K562 (cell line): Measurements from ENCODE around the gene CRYGA.

Experiments
- CCNT2 ChIP-seq: IDR thresholded peaks from 2 replicates; pipeline ENCODE4 v1.6.1; 2011; ENCODE audit warnings: borderline replicate concordance, low read depth, mild to moderate bottlenecking, moderate library complexity, mixed read lengths, low read length; ENCODE audit not compliant: insufficient read length; ENCODE audit errors: extremely low read depth
- EP300 ChIP-seq: IDR thresholded peaks from 2 replicates; pipeline ENCODE4 v1.6.1; 2012; ENCODE audit warnings: low read length, improper control_type of control experiment
- EWSR1 ChIP-seq: fragments of 450-650 bp; IDR thresholded peaks from 2 replicates; pipeline ENCODE4 v1.6.1; 2018; ENCODE audit warnings: borderline replicate concordance, mild to moderate bottlenecking, low read depth, moderate library complexity; ENCODE audit not compliant: partially characterized antibody
- EZH2 ChIP-seq: IDR thresholded peaks from 2 replicates; pipeline ENCODE4 v1.6.1; 2012; ENCODE audit warnings: low read depth, mild to moderate bottlenecking, inconsistent platforms, low read length, borderline replicate concordance
- HSF4 ChIP-seq: fragments of 250-450 bp; sonication (Bioruptor Pico); IDR thresholded peaks from 2 replicates; pipeline ENCODE4 v2.1.2; 2022; ENCODE audit warnings: mild to moderate bottlenecking, moderate library complexity, borderline replicate concordance
- JUNB ChIP-seq: fragments of 450-650 bp; formaldehyde crosslinking; conservative IDR thresholded peaks from 2 replicates; pipeline ENCODE4 v1.4.0; 2020; ENCODE audit warnings: mild to moderate bottlenecking
- SP2 ChIP-seq: IDR thresholded peaks from 2 replicates; pipeline ENCODE4 v1.6.1; 2011; ENCODE audit warnings: mild to moderate bottlenecking, low read depth, low read length, moderate library complexity; ENCODE audit not compliant: poor library complexity, severe bottlenecking; ENCODE audit errors: extremely low read depth
- TRIM24 ChIP-seq, 2 experiments: fragments of 450-650 bp; IDR thresholded peaks; 2 replicates each; pipeline ENCODE4 v1.6.1; 2016
- ZNF24 ChIP-seq: fragments of 450-650 bp; IDR thresholded peaks from 2 replicates; pipeline ENCODE4 v1.6.1; 2016
- ZNF584 ChIP-seq: fragments of 200-800 bp; sonication (Bioruptor generic); IDR thresholded peaks from 2 replicates; pipeline ENCODE4 v1.6.1; 2016; ENCODE audit warnings: low read depth, mild to moderate bottlenecking, missing genetic modification characterization, missing compliant biosample characterization
- TF ChIP-seq, protein P1 (sequence below): fragments of 250-450 bp; sonication (Bioruptor Pico); IDR thresholded peaks from 2 replicates; pipeline ENCODE4 v1.8.0; 2021; ENCODE audit warnings: moderate library complexity, mild to moderate bottlenecking, inconsistent platforms
- TF ChIP-seq, protein P2 (sequence below), 2 experiments: fragments of 450-650 bp; formaldehyde crosslinking in 1 of 2; IDR thresholded peaks; 2 replicates each; pipeline versions ENCODE4 v1.4.0 to v1.6.1; 2014 to 2020; ENCODE audit warnings: mild to moderate bottlenecking in 2 of 2, borderline replicate concordance in 1 of 2, low read depth in 1 of 2
- TF ChIP-seq, protein P3 (sequence below): sonication (generic); formaldehyde crosslinking; IDR thresholded peaks from 2 replicates; pipeline ENCODE4 v1.8.0; 2023; ENCODE audit warnings: missing genetic modification reagents, mild to moderate bottlenecking, borderline replicate concordance
- TF ChIP-seq, protein P4 (sequence below), 3 experiments: IDR thresholded peaks in 2 of 3; conservative IDR thresholded peaks in 1 of 3; 2 replicates each; pipeline ENCODE4 v1.5.1; 2011 to 2012; ENCODE audit warnings: low read length in 3 of 3, mild to moderate bottlenecking in 3 of 3, control low read depth in 2 of 3, improper control_type of control experiment in 1 of 3, inconsistent platforms in 1 of 3, low read depth in 1 of 3, mixed read lengths in 1 of 3, moderate library complexity in 1 of 3; ENCODE audit not compliant: insufficient read depth in 2 of 3

DNA sequence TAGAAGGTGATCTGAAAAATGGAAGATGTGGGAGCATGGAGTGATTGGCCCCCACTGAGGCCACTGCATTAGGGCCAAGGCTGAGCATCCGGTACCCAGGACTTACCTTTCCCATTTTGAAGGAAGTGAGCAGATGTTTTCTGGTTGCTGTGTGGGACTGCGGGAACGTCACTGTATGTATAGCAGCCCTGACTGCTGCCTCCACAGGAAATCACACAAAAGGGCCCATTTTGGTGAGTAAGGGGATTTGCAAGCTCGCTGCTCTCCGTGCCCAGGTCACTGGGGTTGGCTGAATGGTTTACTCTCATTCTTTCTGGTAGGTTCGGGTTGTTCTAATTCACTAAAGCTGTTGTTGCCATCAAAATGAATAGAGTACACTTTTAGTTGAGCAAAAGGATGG is 17.4 kb downstream of the CRYGA start, which contains the start of gene CRYGB:
- TF ChIP-seq JUNB (CRISPR knock-in tag) (no peak), SP2 (no peak), EP300 (no peak), CCNT2 (no peak), TRIM24 (IDR thresholded peaks at IDR 0.05) (no peak), EZH2 (no peak), ZNF24 (no peak), HSF4 (CRISPR knock-in tag) (no peak), EWSR1 (no peak), ZNF584 (CRISPR knock-in tag) (no peak)
- TF ChIP-seq, protein P1, sequence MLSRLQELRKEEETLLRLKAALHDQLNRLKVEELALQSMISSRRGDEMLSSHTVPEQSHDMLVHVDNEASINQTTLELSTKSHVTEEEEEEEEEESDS (CRISPR knock-in tag), result no peak
- TF ChIP-seq, protein P2, sequence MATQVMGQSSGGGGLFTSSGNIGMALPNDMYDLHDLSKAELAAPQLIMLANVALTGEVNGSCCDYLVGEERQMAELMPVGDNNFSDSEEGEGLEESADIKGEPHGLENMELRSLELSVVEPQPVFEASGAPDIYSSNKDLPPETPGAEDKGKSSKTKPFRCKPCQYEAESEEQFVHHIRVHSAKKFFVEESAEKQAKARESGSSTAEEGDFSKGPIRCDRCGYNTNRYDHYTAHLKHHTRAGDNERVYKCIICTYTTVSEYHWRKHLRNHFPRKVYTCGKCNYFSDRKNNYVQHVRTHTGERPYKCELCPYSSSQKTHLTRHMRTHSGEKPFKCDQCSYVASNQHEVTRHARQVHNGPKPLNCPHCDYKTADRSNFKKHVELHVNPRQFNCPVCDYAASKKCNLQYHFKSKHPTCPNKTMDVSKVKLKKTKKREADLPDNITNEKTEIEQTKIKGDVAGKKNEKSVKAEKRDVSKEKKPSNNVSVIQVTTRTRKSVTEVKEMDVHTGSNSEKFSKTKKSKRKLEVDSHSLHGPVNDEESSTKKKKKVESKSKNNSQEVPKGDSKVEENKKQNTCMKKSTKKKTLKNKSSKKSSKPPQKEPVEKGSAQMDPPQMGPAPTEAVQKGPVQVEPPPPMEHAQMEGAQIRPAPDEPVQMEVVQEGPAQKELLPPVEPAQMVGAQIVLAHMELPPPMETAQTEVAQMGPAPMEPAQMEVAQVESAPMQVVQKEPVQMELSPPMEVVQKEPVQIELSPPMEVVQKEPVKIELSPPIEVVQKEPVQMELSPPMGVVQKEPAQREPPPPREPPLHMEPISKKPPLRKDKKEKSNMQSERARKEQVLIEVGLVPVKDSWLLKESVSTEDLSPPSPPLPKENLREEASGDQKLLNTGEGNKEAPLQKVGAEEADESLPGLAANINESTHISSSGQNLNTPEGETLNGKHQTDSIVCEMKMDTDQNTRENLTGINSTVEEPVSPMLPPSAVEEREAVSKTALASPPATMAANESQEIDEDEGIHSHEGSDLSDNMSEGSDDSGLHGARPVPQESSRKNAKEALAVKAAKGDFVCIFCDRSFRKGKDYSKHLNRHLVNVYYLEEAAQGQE (IDR thresholded peaks at IDR 0.05; ENCODE audit: borderline replicate concordance), result no peak
- TF ChIP-seq, protein P2 (CRISPR knock-in tag; IDR thresholded peaks at IDR 0.05; ENCODE audit: low read depth), result no peak
- TF ChIP-seq, protein P3, sequence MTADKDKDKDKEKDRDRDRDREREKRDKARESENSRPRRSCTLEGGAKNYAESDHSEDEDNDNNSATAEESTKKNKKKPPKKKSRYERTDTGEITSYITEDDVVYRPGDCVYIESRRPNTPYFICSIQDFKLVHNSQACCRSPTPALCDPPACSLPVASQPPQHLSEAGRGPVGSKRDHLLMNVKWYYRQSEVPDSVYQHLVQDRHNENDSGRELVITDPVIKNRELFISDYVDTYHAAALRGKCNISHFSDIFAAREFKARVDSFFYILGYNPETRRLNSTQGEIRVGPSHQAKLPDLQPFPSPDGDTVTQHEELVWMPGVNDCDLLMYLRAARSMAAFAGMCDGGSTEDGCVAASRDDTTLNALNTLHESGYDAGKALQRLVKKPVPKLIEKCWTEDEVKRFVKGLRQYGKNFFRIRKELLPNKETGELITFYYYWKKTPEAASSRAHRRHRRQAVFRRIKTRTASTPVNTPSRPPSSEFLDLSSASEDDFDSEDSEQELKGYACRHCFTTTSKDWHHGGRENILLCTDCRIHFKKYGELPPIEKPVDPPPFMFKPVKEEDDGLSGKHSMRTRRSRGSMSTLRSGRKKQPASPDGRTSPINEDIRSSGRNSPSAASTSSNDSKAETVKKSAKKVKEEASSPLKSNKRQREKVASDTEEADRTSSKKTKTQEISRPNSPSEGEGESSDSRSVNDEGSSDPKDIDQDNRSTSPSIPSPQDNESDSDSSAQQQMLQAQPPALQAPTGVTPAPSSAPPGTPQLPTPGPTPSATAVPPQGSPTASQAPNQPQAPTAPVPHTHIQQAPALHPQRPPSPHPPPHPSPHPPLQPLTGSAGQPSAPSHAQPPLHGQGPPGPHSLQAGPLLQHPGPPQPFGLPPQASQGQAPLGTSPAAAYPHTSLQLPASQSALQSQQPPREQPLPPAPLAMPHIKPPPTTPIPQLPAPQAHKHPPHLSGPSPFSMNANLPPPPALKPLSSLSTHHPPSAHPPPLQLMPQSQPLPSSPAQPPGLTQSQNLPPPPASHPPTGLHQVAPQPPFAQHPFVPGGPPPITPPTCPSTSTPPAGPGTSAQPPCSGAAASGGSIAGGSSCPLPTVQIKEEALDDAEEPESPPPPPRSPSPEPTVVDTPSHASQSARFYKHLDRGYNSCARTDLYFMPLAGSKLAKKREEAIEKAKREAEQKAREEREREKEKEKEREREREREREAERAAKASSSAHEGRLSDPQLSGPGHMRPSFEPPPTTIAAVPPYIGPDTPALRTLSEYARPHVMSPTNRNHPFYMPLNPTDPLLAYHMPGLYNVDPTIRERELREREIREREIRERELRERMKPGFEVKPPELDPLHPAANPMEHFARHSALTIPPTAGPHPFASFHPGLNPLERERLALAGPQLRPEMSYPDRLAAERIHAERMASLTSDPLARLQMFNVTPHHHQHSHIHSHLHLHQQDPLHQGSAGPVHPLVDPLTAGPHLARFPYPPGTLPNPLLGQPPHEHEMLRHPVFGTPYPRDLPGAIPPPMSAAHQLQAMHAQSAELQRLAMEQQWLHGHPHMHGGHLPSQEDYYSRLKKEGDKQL (CRISPR knock-in tag), result no peak
- TF ChIP-seq, protein P4, sequence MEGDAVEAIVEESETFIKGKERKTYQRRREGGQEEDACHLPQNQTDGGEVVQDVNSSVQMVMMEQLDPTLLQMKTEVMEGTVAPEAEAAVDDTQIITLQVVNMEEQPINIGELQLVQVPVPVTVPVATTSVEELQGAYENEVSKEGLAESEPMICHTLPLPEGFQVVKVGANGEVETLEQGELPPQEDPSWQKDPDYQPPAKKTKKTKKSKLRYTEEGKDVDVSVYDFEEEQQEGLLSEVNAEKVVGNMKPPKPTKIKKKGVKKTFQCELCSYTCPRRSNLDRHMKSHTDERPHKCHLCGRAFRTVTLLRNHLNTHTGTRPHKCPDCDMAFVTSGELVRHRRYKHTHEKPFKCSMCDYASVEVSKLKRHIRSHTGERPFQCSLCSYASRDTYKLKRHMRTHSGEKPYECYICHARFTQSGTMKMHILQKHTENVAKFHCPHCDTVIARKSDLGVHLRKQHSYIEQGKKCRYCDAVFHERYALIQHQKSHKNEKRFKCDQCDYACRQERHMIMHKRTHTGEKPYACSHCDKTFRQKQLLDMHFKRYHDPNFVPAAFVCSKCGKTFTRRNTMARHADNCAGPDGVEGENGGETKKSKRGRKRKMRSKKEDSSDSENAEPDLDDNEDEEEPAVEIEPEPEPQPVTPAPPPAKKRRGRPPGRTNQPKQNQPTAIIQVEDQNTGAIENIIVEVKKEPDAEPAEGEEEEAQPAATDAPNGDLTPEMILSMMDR (IDR thresholded peaks at IDR 0.05 in 2 of 3, conservative IDR thresholded peaks at IDR 0.05 in 1 of 3; ENCODE audit: insufficient read depth in 2 of 3, low read depth in 1 of 3, low read length in 3 of 3), result no peak
